Hepatic stellate cell (primary cell): ENCODE measurements around the gene TNIP2.
A peak's percentile ranks its signal among the peaks of the same experiment; 100 is the strongest.
"Not testable (repeated sequence)": the region's sequence is repeated elsewhere in the genome, so short reads cannot be mapped to it uniquely, and the experiment has no call there.

Experiments
- DNase-seq: peaks from one replicate; pipeline ENCODE4 v3.0.0; 2011; ENCODE audit warnings: low spot score

The TNIP2 gene

DNA sequence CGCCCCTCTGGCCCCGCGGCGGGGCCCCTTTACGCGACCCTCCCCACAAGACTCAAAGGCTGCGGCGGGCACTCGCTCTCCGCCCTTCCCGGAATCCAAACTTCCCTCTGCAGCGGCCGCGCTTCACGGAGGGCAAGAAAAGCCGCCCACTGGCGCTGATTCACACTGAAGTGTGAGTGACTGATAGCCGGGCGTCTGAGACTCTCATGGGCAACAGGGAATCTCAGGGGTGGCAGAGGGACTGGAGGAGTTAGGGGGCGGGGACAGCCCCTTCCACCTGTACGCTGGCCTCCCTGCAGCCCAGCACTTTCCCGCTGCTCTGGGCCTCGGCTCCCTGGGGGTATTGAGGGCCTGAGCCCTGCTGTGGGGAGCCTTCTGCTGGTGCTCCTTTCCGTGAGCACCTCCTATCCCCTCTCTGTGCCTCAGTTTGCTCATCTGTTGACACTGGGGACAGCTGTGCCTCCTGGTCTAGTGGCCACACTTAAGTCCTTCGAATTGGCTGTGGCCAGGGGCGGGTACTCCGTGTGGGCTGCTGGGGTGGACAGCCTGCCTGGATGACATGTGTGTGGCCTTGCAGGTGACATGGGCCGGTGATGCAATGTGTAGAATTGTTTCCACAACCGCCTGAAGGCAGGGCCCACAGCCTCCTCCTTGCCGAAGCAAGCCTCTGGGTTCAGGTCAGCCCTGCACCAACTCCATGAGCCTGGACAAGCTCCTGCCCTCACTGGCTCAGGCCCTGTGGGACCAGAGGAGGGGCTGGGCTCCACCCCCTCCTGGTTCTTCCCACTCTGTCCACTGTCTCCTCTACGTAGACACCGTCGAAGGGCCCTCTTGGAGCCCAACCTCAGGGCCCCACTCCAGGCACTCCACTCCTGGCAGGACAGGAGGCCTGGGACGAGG, 37.7 kb upstream of the TNIP2 start:
- DNase-seq: peak; percentile 78

- DNase-seq: peak; percentile 83
Observed at GRCh38 chr4:2792711-2793585, 36.8 kb upstream of the TNIP2 start, which contains the start of gene SH3BP2. TSS of gene SH3BP2 (plus strand) at chr4:2793085. CDS start at chr4:2820618, 27,533 bp downstream.

- no peak for DNase-seq
Observed at GRCh38 chr4:2792396-2792710, 36.2 kb upstream of the TNIP2 start.

- DNase-seq: no peak
Observed at GRCh38 chr4:2791518-2792395, 35.6 kb upstream of the TNIP2 start.

- DNase-seq: no peak
Observed at GRCh38 chr4:2790583-2791517, 34.7 kb upstream of the TNIP2 start.

GRCh38 chr4:2789793-2790582, 33.9 kb upstream of the TNIP2 start:
- no peak for DNase-seq

DNA sequence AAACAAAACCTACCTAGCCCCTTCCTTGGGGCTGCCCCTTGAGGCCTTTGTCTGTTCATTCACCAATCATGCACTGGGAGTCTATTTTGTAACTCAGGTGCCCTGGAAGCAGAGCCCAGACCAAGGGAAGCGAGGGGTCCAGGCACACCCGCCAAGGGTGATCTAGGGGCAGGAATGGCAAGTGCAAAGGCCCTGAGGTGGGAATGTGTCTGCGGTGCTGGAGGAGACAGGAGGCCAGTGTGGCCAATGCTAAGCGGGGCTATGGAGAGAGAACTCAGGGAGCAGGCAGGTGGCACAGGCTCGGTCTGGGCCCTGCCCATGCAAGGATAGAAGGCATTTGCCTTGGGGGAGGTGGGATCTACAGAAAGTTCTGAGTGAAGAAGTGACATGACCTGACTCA, 33.2 kb upstream of the TNIP2 start:
- DNase-seq: no peak

DNA sequence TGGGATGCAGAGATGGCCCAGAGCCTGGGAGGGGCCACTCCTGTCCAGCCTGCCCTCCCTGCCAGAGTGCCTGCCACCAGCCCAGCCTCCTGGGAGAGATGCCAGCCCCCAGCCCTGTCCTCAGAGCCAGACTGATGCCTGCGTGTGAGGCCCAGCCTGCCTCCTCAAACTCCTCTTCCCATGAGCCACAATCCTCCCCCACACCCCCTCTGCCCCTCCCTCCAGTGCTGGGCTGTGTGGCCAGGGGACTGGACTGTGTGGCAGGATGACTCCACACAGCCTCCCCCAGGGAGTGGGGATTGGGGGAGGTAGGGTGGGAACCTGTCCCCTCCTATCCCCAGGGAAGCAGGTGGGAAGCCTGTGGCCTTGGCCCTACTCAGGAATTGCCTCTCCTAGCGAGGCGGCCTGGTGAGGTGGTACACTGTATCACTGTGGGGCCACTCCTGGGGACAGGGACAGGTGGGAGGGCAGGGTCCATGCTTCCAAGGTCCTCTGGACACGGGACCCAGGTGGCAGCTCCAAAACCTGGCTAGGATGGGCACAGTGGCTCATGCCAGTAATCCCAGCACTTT, 32.5 kb upstream of the TNIP2 start:
- no peak for DNase-seq

DNA sequence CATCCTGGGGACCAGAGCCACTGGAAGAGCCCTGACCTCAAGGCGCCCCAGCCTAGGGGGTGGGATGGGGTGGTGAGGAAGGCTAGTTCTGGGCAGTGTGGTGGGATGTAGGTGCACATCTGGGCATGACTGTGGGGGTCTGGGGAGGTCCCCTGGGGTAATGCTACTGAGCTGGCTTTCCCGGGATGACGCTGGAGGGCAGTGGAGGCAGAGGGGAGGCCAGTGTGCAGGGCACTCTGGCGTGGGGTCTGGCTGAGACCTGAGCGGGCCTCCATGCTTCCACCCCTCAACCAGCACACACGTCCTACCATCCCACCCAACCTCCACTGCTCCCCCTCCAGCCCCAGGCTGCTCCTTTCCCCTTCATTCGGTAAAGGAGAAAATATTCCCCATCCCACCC, 32.0 kb upstream of the TNIP2 start:
- DNase-seq: no peak

- no peak for DNase-seq
Observed at GRCh38 chr4:2787230-2788100, 31.3 kb upstream of the TNIP2 start.

- no peak for DNase-seq
Observed at GRCh38 chr4:2786794-2787229, 30.7 kb upstream of the TNIP2 start.

DNA sequence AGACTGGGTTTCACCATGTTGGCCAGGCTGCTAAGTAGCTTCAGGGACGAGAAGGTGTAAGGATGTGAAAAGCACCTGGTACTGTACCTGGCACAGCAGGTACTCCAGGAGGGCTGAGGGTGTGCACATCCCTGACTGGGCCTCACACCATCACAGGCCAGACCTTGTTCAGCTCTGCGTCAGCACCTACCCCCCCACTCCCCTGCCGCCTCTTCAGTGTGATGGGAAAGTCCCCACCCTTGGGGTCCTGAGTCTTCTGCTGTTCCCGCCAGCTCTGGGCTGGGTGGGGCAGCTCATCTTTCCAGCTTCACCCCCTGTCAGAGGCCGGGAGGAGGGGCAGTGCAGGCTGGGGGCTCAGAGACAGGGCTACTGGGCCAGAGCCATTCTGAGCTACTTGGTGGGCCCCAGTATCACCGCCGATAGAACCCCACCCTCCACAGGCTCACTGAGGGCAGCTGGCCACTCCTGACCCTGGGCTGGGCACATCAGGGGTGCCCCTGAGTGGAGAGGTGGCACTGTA, 30.1 kb upstream of the TNIP2 start:
- DNase-seq: no peak

GRCh38 chr4:2785613-2786012, 29.5 kb upstream of the TNIP2 start:
- DNase-seq: no peak

GRCh38 chr4:2783790-2784189, 27.7 kb upstream of the TNIP2 start:
- no peak for DNase-seq

DNA sequence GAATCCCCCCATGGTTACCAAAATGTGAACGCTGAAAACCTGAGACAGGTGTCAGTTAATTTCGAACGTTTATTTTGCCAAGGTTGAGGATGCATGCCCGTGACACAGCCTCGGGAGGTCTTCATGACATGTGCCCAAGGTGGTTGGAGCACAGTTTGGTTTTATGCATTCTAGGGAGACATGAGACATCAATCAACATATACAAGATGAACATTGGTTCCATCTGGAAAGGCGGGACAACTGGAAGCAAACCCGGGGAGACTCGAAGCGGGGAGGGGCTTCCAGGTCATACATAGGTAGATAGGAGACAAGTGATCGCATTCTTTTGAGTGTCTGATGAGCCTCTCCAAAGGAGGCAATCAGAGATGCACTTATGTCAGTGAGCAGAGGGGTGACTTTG, 25.8 kb upstream of the TNIP2 start:
- no peak for DNase-seq

GRCh38 chr4:2780643-2781042, 24.5 kb upstream of the TNIP2 start:
- DNase-seq: not testable (repeated sequence)

DNA sequence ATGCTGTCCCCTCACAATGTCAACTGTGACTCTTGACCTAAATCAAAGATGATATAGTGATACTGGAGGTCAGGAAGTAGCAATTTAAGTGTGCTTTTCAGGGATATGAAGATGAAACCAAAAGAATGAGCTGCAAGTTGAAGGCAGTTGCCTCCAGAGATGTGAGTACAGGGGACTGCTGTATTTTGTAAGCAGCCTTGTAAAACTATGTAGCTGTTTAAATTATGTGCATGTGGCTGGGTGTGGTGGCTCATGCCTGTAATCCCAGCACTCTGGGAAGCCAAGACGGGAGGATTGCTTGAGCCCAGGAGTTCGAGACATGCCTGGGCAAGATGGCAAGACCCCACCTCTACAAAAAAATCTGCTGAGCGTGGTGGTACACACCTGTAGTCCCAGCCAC, 15.1 kb upstream of the TNIP2 start:
- DNase-seq: no peak

- DNase-seq: no peak
Observed at GRCh38 chr4:2768921-2769336, 12.8 kb upstream of the TNIP2 start.
